HepG2 (cell line): ENCODE data around the gene DNLZ. TPM values are rescaled to one million over a fixed set of nuclear protein-coding genes. Genes with fewer than 3 reads are reported as not detected.
A peak's percentile ranks its signal among the peaks of the same experiment; 100 is the strongest.

Source experiments
- ATAC-seq: fragments of 200-7000 bp; cut with Tn5 transposase; 3 replicates; pipeline ENCODE4 v1.9.1; 2020; ENCODE audit warnings: mild to moderate bottlenecking, moderate library complexity
- BruUV-seq: library from RNA; stranded (reverse); fragments of 400-500 nt; replicated peaks from 2 replicates; lab custom pipeline; 2021; lab: Mats Ljungman, UMichigan
- CTCF ChIA-PET: fragments of 300-600 bp; formaldehyde crosslinking; extraction: SDS; loops from one replicate; lab custom pipeline; 2021; ENCODE audit warnings: low total read pairs, inconsistent platforms, low intra/inter-chr PET ratio; lab: Yijun Ruan, JAX
- POLR2A ChIA-PET: fragments of 350-600 bp; sonication (Branson Sonifier 250); formaldehyde crosslinking; loops from one replicate; lab custom pipeline; 2020; ENCODE audit warnings: antibody characterized with exemption, inconsistent platforms; lab: Yijun Ruan, JAX
- DNase-seq: peaks from one replicate; pipeline ENCODE4 v3.0.0-alpha.2; 2015; ENCODE audit warnings: low spot score
- FAIRE-seq: peaks from 3 replicates; lab custom pipeline; 2011; peaks lifted over from hg19 to GRCh38; lab: Jason Lieb, UNC
- H2AFZ ChIP-seq: one replicate; pipeline ENCODE4 v1.6.1; 2011; ENCODE audit warnings: low read length, inconsistent platforms
- H3K27ac ChIP-seq: fragments of 300-600 bp; 3 replicates; pipeline ENCODE4 v1.8.0; 2011; ENCODE audit warnings: mixed run types, mild to moderate bottlenecking, mixed read lengths, low read length, inconsistent platforms; ENCODE audit not compliant: insufficient read depth; ENCODE audit errors: extremely low read length
- H3K27me3 ChIP-seq, 2 experiments: fragments of 200-600 bp in 1 of 2; 2 replicates in 1 of 2; 3 replicates in 1 of 2; pipeline versions ENCODE4 v1.6.0 to v1.8.0; 2011; ENCODE audit warnings: low read length in 2 of 2, mild to moderate bottlenecking in 2 of 2, moderate library complexity in 2 of 2, inconsistent platforms in 1 of 2; ENCODE audit not compliant: insufficient read depth in 2 of 2, control insufficient read depth in 1 of 2
- H3K36me3 ChIP-seq, 2 experiments: fragments of 200-600 bp in 1 of 2; replicated peaks in 1 of 2; 2 replicates in 1 of 2; 3 replicates in 1 of 2; pipeline versions ENCODE4 v1.5.1 to v1.8.0; 2011; ENCODE audit warnings: low read length in 2 of 2, inconsistent platforms in 1 of 2; ENCODE audit not compliant: insufficient read depth in 2 of 2, control insufficient read depth in 1 of 2
- H3K4me1 ChIP-seq: 2 replicates; pipeline ENCODE4 v1.5.1; 2012; ENCODE audit warnings: low read length, inconsistent platforms; ENCODE audit not compliant: insufficient read depth
- H3K4me2 ChIP-seq: 2 replicates; pipeline ENCODE4 v1.6.0; 2011; ENCODE audit warnings: low read depth, low read length, inconsistent platforms
- H3K4me3 ChIP-seq, 3 experiments: fragments of 200-600 bp in 1 of 3; sonication (generic), shearing (Covaris generic) in 1 of 3; replicated peaks in 1 of 3; 2 replicates each; pipeline ENCODE4 v1.5.1; 2011 to 2016; ENCODE audit warnings: low read length in 3 of 3, inconsistent platforms in 2 of 3, low read depth in 2 of 3, mild to moderate bottlenecking in 2 of 3, control low read depth in 1 of 3, mixed read lengths in 1 of 3; ENCODE audit not compliant: insufficient read depth in 1 of 3
- H3K79me2 ChIP-seq: one replicate; pipeline ENCODE4 v1.6.1; 2011; ENCODE audit warnings: low read length, inconsistent platforms; ENCODE audit not compliant: insufficient read depth
- H3K9ac ChIP-seq: 2 replicates; pipeline ENCODE4 v1.6.0; 2011; ENCODE audit warnings: mild to moderate bottlenecking, low read depth, low read length, inconsistent platforms; ENCODE audit not compliant: insufficient read depth
- H3K9me3 ChIP-seq: 2 replicates; pipeline ENCODE4 v1.5.1; 2012; ENCODE audit warnings: mild to moderate bottlenecking, low read length
- H4K20me1 ChIP-seq: 2 replicates; pipeline ENCODE4 v1.6.0; 2011; ENCODE audit warnings: inconsistent platforms, mild to moderate bottlenecking, low read length, moderate library complexity; ENCODE audit not compliant: insufficient read depth
- ESRRA ChIP-seq: sonication (generic); formaldehyde crosslinking; IDR thresholded peaks from 2 replicates; pipeline ENCODE4 v1.5.1; 2020; ENCODE audit warnings: mild to moderate bottlenecking, low read depth, missing genetic modification reagents
- HOXA5 ChIP-seq: sonication (generic); formaldehyde crosslinking; IDR thresholded peaks from 2 replicates; pipeline ENCODE4 v1.4.0; 2020; ENCODE audit warnings: missing genetic modification reagents
- STAT5B ChIP-seq: sonication (generic); formaldehyde crosslinking; IDR thresholded peaks from 2 replicates; pipeline ENCODE4 v1.4.0; 2020; ENCODE audit warnings: missing genetic modification reagents
- ZNF121 ChIP-seq: sonication (generic); formaldehyde crosslinking; IDR thresholded peaks from 2 replicates; pipeline ENCODE4 v1.5.0; 2020; ENCODE audit warnings: mild to moderate bottlenecking, missing genetic modification reagents
- ZNF570 ChIP-seq: sonication (generic); formaldehyde crosslinking; IDR thresholded peaks from 2 replicates; pipeline ENCODE4 v1.4.0; 2020; ENCODE audit warnings: mild to moderate bottlenecking, missing genetic modification reagents, borderline replicate concordance
- ZNF619 ChIP-seq: sonication (generic); formaldehyde crosslinking; IDR thresholded peaks from 2 replicates; pipeline ENCODE4 v1.4.0; 2020; ENCODE audit warnings: mild to moderate bottlenecking, missing genetic modification reagents
- ZNF775 ChIP-seq: sonication (generic); formaldehyde crosslinking; IDR thresholded peaks from 2 replicates; pipeline ENCODE4 v1.4.0; 2020; ENCODE audit warnings: missing genetic modification reagents, mild to moderate bottlenecking, moderate library complexity, borderline replicate concordance
- WGBS: methylation state at CpG from one replicate; pipeline ENCODE4 v1.1.6; 2017; ENCODE audit warnings: low lambda C conversion rate; 5-methylcytosine and 5-hydroxymethylcytosine counted together
- in situ Hi-C: cut with HindIII; loops from 2 replicates; pipeline ENCODE4 v1.10.0; 2017; ENCODE audit warnings: low pct_unique_long_range_greater_than_20kb; ENCODE audit not compliant: extremely low pct_ligation_motif_present
- intact Hi-C: fragments of 100-400 bp; cut with micrococcal nuclease; formaldehyde crosslinking; loops from one replicate; pipeline ENCODE4 v1.10.0; 2022; ENCODE audit not compliant: unreplicated experiment
- polyA plus RNA-seq, 8 experiments: library from polyadenylated mRNA; depleted of rRNA in 3 of 8; stranded (reverse) in 7 of 8; unstranded in 1 of 8; fragments of >200 nt; fragmentation: Illumina TruSeq in 4 of 8; extraction: Trizol in 4 of 8; gene quantifications; 2 replicates each; pipeline versions ENCODE4 v1.2.1 to v1.2.3, GENCODE V29; 2011 to 2016; ENCODE audit warnings: low read depth in 4 of 8, missing spikeins in 1 of 8, mixed read lengths in 1 of 8; ENCODE audit not compliant: insufficient read depth in 1 of 8
- total RNA-seq, 5 experiments: library from RNA; depleted of rRNA; stranded (reverse); fragments of >200 nt; fragmentation: Illumina TruSeq; extraction: Trizol; gene quantifications; 2 replicates each; pipeline ENCODE4 v1.2.3, GENCODE V29; 2016; ENCODE audit warnings: low read depth in 1 of 5
- TF ChIP-seq, protein P1 (sequence below): sonication (generic); formaldehyde crosslinking; IDR thresholded peaks from 2 replicates; pipeline ENCODE4 v1.8.0; 2022; ENCODE audit warnings: missing genetic modification reagents, mild to moderate bottlenecking, borderline replicate concordance
- TF ChIP-seq, protein P2 (sequence below): sonication (generic); formaldehyde crosslinking; IDR thresholded peaks from 2 replicates; pipeline ENCODE4 v1.8.0; 2022; ENCODE audit warnings: missing genetic modification reagents, low read depth, mild to moderate bottlenecking, borderline replicate concordance
- TF ChIP-seq, protein P3 (sequence below): sonication (generic); formaldehyde crosslinking; IDR thresholded peaks from 2 replicates; pipeline ENCODE4 v1.4.0; 2020; ENCODE audit warnings: missing genetic modification reagents, borderline replicate concordance
- TF ChIP-seq, protein P4 (sequence below): sonication (generic); formaldehyde crosslinking; IDR thresholded peaks from 2 replicates; pipeline ENCODE4 v1.4.0; 2020; ENCODE audit warnings: mild to moderate bottlenecking, missing genetic modification reagents
- TF ChIP-seq, protein P5 (sequence below): sonication (generic); formaldehyde crosslinking; IDR thresholded peaks from 2 replicates; pipeline ENCODE4 v1.5.0; 2020; ENCODE audit warnings: missing genetic modification reagents
- TF ChIP-seq, protein P6 (sequence below): sonication (generic); formaldehyde crosslinking; IDR thresholded peaks from 2 replicates; pipeline ENCODE4 v1.4.0; 2020; ENCODE audit warnings: low read depth, mild to moderate bottlenecking, missing genetic modification reagents

Gene DNLZ
- total and polyA plus RNA-seq, 2 of the 13 experiments (the other 11 are each of a cell fraction or from before 2014, with no cell fraction given): 3.4 to 8.0 TPM

DNA sequence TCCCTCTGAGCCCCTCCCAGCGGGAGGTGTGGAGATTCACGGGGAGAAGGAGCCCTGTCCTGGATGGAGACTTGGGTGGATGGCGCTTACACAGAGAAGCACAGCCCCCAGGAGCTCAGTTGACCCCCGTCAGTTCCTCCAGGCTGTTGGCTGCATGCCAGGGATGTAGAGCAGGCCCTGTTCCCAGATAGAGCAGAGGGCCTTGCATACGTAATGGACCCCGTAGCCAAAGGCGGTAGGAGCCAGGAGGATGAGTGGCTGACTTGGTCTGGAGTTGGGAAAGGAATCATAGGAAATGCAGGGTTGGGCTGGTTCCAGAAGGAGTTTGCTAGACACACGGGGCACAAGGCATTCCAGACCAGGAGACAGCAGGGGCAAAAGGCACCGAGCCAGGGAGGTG is 49.4 kb upstream of the DNLZ start (continued):
- TF ChIP-seq ZNF121 (CRISPR knock-in tag): no peak
- no peak for TF ChIP-seq ZNF775 (CRISPR knock-in tag)
- no peak for TF ChIP-seq ESRRA
- TF ChIP-seq, protein P1, sequence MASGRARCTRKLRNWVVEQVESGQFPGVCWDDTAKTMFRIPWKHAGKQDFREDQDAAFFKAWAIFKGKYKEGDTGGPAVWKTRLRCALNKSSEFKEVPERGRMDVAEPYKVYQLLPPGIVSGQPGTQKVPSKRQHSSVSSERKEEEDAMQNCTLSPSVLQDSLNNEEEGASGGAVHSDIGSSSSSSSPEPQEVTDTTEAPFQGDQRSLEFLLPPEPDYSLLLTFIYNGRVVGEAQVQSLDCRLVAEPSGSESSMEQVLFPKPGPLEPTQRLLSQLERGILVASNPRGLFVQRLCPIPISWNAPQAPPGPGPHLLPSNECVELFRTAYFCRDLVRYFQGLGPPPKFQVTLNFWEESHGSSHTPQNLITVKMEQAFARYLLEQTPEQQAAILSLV: no peak

DNA sequence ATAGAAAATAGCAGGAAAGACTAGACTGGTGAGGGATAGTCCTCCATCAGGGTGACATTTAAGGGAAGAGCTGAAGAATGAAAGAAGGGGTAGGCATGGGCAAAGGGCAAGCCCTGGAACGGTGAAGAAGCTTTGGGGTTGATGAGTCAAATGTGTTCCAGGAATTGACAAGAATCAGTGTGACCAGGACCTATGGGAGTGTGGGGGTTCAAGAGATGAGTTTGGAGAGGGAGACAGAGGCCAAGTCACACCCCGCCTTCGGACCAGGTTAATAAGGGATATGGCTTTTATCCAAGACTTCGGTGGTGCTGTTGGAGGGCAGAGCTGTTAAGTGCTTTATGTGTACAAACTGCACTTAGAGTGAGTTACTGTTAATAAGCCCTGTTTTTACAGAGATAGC is 47.8 kb upstream of the DNLZ start:
- BruUV-seq: TSS peak; percentile 71
- intact Hi-C loops: no loop called here
- in situ Hi-C loops: no loop called here
- H2AFZ ChIP-seq: no peak overlapping the region
- H3K36me3 ChIP-seq: peaks cover 25 to 49% of the 10 kb centered on the region in 2 experiments
- peaks cover 8% of the 10 kb centered on the region for H4K20me1 ChIP-seq
- peak overlapping the region; percentile 91 for H3K4me2 ChIP-seq
- peaks cover 36% of the 10 kb centered on the region for H3K4me1 ChIP-seq
- no peak for ATAC-seq
- no peak for DNase-seq
- FAIRE-seq: no peak
- ChIA-PET POLR2A (interaction anchor here (1.5 kb wide), 1 partner anchor 11 kb away, joined by 3 read pairs; the partner anchor contains the start of gene SNAPC4), CTCF (no interaction called here)
- 42% methylated on average over 4 of the region's 4 CpGs for WGBS
- H3K27me3 ChIP-seq: no peaks in the 10 kb centered on the region; a peak in 1 of 5 replicates
- peak overlapping the region; percentile 69 to 99 (median 89) for H3K4me3 ChIP-seq
- H3K27ac ChIP-seq: peak overlapping the region; percentile 65
- no peaks in the 10 kb centered on the region for H3K9me3 ChIP-seq
- H3K9ac ChIP-seq: peak overlapping the region; percentile 89
- H3K79me2 ChIP-seq: peaks cover 49% of the 10 kb centered on the region
- TF ChIP-seq STAT5B (CRISPR knock-in tag) (no peak), ZNF619 (CRISPR knock-in tag) (no peak), HOXA5 (CRISPR knock-in tag) (no peak), ZNF570 (CRISPR knock-in tag) (no peak), ZNF121 (CRISPR knock-in tag) (no peak)
- TF ChIP-seq, protein P2, sequence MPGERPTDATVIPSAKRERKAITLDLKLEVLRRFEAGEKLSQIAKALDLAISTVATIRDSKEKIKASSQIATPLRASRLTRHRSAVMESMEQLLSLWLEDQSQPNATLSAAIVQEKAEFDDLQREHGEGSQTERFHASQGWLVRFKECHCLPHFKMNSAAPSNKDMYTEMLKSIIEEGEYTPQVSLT: no peak
- TF ChIP-seq, protein P3, sequence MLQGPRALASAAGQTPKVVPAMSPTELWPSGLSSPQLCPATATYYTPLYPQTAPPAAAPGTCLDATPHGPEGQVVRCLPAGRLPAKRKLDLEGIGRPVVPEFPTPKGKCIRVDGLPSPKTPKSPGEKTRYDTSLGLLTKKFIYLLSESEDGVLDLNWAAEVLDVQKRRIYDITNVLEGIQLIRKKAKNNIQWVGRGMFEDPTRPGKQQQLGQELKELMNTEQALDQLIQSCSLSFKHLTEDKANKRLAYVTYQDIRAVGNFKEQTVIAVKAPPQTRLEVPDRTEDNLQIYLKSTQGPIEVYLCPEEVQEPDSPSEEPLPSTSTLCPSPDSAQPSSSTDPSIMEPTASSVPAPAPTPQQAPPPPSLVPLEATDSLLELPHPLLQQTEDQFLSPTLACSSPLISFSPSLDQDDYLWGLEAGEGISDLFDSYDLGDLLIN (CRISPR knock-in tag): no peak
- TF ChIP-seq, protein P4, sequence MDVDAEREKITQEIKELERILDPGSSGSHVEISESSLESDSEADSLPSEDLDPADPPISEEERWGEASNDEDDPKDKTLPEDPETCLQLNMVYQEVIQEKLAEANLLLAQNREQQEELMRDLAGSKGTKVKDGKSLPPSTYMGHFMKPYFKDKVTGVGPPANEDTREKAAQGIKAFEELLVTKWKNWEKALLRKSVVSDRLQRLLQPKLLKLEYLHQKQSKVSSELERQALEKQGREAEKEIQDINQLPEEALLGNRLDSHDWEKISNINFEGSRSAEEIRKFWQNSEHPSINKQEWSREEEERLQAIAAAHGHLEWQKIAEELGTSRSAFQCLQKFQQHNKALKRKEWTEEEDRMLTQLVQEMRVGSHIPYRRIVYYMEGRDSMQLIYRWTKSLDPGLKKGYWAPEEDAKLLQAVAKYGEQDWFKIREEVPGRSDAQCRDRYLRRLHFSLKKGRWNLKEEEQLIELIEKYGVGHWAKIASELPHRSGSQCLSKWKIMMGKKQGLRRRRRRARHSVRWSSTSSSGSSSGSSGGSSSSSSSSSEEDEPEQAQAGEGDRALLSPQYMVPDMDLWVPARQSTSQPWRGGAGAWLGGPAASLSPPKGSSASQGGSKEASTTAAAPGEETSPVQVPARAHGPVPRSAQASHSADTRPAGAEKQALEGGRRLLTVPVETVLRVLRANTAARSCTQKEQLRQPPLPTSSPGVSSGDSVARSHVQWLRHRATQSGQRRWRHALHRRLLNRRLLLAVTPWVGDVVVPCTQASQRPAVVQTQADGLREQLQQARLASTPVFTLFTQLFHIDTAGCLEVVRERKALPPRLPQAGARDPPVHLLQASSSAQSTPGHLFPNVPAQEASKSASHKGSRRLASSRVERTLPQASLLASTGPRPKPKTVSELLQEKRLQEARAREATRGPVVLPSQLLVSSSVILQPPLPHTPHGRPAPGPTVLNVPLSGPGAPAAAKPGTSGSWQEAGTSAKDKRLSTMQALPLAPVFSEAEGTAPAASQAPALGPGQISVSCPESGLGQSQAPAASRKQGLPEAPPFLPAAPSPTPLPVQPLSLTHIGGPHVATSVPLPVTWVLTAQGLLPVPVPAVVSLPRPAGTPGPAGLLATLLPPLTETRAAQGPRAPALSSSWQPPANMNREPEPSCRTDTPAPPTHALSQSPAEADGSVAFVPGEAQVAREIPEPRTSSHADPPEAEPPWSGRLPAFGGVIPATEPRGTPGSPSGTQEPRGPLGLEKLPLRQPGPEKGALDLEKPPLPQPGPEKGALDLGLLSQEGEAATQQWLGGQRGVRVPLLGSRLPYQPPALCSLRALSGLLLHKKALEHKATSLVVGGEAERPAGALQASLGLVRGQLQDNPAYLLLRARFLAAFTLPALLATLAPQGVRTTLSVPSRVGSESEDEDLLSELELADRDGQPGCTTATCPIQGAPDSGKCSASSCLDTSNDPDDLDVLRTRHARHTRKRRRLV (CRISPR knock-in tag): no peak
- TF ChIP-seq, protein P5, sequence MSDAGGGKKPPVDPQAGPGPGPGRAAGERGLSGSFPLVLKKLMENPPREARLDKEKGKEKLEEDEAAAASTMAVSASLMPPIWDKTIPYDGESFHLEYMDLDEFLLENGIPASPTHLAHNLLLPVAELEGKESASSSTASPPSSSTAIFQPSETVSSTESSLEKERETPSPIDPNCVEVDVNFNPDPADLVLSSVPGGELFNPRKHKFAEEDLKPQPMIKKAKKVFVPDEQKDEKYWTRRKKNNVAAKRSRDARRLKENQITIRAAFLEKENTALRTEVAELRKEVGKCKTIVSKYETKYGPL (CRISPR knock-in tag): no peak
- TF ChIP-seq, protein P6, sequence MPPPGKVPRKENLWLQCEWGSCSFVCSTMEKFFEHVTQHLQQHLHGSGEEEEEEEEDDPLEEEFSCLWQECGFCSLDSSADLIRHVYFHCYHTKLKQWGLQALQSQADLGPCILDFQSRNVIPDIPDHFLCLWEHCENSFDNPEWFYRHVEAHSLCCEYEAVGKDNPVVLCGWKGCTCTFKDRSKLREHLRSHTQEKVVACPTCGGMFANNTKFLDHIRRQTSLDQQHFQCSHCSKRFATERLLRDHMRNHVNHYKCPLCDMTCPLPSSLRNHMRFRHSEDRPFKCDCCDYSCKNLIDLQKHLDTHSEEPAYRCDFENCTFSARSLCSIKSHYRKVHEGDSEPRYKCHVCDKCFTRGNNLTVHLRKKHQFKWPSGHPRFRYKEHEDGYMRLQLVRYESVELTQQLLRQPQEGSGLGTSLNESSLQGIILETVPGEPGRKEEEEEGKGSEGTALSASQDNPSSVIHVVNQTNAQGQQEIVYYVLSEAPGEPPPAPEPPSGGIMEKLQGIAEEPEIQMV (CRISPR knock-in tag): no peak
